OCI-LY7 (cell line): ENCODE data around the gene ARHGAP9. TPM values are rescaled to one million over a fixed set of nuclear protein-coding genes. Genes with fewer than 3 reads are reported as not detected.

Experiments
- BruUV-seq: library from RNA; stranded (reverse); fragments of 400-500 nt; replicated peaks from 2 replicates; lab custom pipeline; 2021; lab: Mats Ljungman, UMichigan
- CTCF ChIA-PET: fragments of 300-600 bp; sonication (Branson Sonifier 250); formaldehyde crosslinking; loops from one replicate; lab custom pipeline; 2022; ENCODE audit warnings: antibody characterized with exemption; ENCODE audit not compliant: unreplicated experiment; lab: Charles Lee
- POLR2A ChIA-PET: fragments of 300-600 bp; sonication (Branson Sonifier 250); formaldehyde crosslinking; loops from one replicate; lab custom pipeline; 2022; ENCODE audit warnings: antibody characterized with exemption; lab: Charles Lee
- DNase-seq: peaks from one replicate; pipeline ENCODE4 v3.0.0-alpha.2; 2015; ENCODE audit warnings: low spot score
- H2AFZ ChIP-seq: fragments of 200-600 bp; sonication (generic), shearing (Covaris generic); 2 replicates; pipeline ENCODE4 v1.6.1; 2014; ENCODE audit warnings: mild to moderate bottlenecking, antibody characterized with exemption, low read length, moderate library complexity
- H3K27ac ChIP-seq: fragments of 200-600 bp; sonication (generic); 2 replicates; pipeline ENCODE4 v1.5.1; 2014; ENCODE audit warnings: mixed run types, low read depth, mild to moderate bottlenecking, moderate library complexity, low read length, inconsistent platforms; ENCODE audit not compliant: poor library complexity, severe bottlenecking
- H3K36me3 ChIP-seq: fragments of 200-600 bp; sonication (generic); 2 replicates; pipeline ENCODE4 v1.6.1; 2014; ENCODE audit warnings: mild to moderate bottlenecking, antibody characterized with exemption, low read length, moderate library complexity, mixed read lengths; ENCODE audit not compliant: insufficient read depth
- H3K4me1 ChIP-seq: fragments of 200-600 bp; sonication (generic); 2 replicates; pipeline ENCODE4 v1.5.1; 2014; ENCODE audit warnings: mild to moderate bottlenecking, low read length; ENCODE audit not compliant: insufficient read depth, poor library complexity, severe bottlenecking
- H3K4me2 ChIP-seq: fragments of 200-600 bp; sonication (generic); 2 replicates; pipeline ENCODE4 v1.6.1; 2014; ENCODE audit warnings: mild to moderate bottlenecking, low read length
- H3K4me3 ChIP-seq: fragments of 200-600 bp; sonication (generic); 2 replicates; pipeline ENCODE4 v1.5.1; 2014; ENCODE audit warnings: mild to moderate bottlenecking, low read depth, low read length; ENCODE audit not compliant: poor library complexity, severe bottlenecking
- H3K79me2 ChIP-seq: fragments of 200-600 bp; sonication (generic); 2 replicates; pipeline ENCODE4 v1.6.1; 2016; ENCODE audit warnings: low read depth, mild to moderate bottlenecking, low read length, moderate library complexity, mixed read lengths; ENCODE audit not compliant: insufficient read depth
- H3K9me2 ChIP-seq: fragments of 200-600 bp; sonication (generic); 2 replicates; pipeline ENCODE4 v1.6.1; 2016; ENCODE audit warnings: mild to moderate bottlenecking, low read length, mixed read lengths; ENCODE audit not compliant: insufficient read depth
- H3K9me3 ChIP-seq: fragments of 200-600 bp; sonication (generic); 2 replicates; pipeline ENCODE4 v1.6.1; 2014; ENCODE audit warnings: mild to moderate bottlenecking, mixed run types, low read length, mixed read lengths
- H4K20me1 ChIP-seq: fragments of 200-600 bp; sonication (generic); 2 replicates; pipeline ENCODE4 v1.6.1; 2014; ENCODE audit warnings: mild to moderate bottlenecking, antibody characterized with exemption, low read length, moderate library complexity, mixed read lengths; ENCODE audit not compliant: insufficient read depth
- CTCF ChIP-seq: fragments of 200-600 bp; sonication (generic); conservative IDR thresholded peaks from 2 replicates; pipeline ENCODE4 v1.5.1; 2014; ENCODE audit warnings: mild to moderate bottlenecking, antibody characterized with exemption, low read length, moderate library complexity, mixed read lengths
- EZH2phosphoT487 ChIP-seq: fragments of 200-600 bp; sonication (generic); IDR thresholded peaks from 2 replicates; pipeline ENCODE4 v1.6.1; 2018; ENCODE audit warnings: low read depth, borderline replicate concordance, mild to moderate bottlenecking, mixed run types, antibody characterized with exemption, low read length, moderate library complexity, mixed read lengths
- intact Hi-C: fragments of 100-400 bp; cut with micrococcal nuclease; formaldehyde crosslinking; loops from one replicate; pipeline ENCODE4 v1.10.0; 2022; ENCODE audit not compliant: unreplicated experiment
- total RNA-seq, 2 experiments: library from RNA; depleted of rRNA in 1 of 2; stranded (reverse); fragments of >200 nt in 1 of 2; shearing (Covaris generic) in 1 of 2; gene quantifications; 2 replicates each; pipeline ENCODE4 v1.2.3, GENCODE V29; 2014 to 2022

The ARHGAP9 gene
- total RNA-seq, 2 experiments from 2014 or later = 66.2 to 111 TPM

GRCh38 chr12:57488402-57489156 is 8.9 kb upstream of the ARHGAP9 start:
- Histone ChIP-seq H3K79me2 (peaks cover 40% of the 10 kb centered on the region), H4K20me1 (no peaks in the 10 kb centered on the region; the same call in 1 of the 2 replicates), H3K4me2 (peak overlapping the region; percentile 86), H2AFZ (peak overlapping the region; percentile 10; the same call in 1 of the 2 replicates), H3K9me2 (no peaks in the 10 kb centered on the region), H3K4me3 (peak overlapping the region; percentile 98), H3K9me3 (no peaks in the 10 kb centered on the region), H3K27ac (peak overlapping the region; percentile 65), H3K4me1 (peaks cover 18% of the 10 kb centered on the region), H3K36me3 (peaks cover 51% of the 10 kb centered on the region)
- DNase-seq = peak; percentile 53
- TF ChIP-seq CTCF (no peak), EZH2phosphoT487 (no peak)
- ChIA-PET CTCF (no interaction called here), POLR2A (interaction anchor here (1.0 kb wide), 1 partner anchor 13 kb away, joined by 3 read pairs; no protein-coding TSS in a partner anchor)
- TSS peak; percentile 69 for BruUV-seq
- intact Hi-C loops = no loop called here

DNA sequence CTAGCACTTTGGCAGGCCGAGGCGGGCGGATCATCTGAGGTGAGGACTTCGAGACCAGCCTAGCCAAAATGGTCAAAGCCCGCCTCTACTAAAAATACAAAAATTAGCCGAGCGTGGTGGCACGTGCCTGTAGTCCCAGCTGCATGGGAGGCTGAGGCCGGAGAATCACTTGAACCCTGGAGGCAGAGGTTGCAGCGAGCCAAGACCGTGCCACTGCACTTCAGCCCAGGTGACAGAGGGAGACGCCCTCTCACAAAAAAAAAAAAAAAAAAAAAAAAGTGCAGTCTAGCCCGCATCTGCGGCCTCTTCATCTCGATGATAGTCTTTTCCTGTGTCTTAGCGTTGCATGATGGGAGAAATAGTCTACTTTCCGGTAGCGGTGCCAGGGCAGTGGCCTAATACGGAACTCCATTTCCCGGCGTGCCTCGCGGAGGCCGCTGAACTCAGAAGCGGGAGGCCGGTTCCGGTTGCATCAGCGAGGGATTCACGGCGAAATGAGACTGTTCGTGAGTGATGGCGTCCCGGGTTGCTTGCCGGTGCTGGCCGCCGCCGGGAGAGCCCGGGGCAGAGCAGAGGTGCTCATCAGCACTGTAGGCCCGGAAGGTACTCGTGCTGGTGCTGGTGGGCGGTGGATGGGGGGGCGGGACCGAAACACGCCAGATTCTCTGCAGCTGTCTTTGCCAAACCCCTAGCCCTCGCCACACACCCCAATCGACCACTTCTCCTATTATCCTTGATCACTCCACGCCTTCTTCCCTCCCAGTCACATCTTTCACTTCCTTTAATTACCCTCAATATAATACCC is 8.1 kb upstream of the ARHGAP9 start, which contains the start of gene MARS1:
Gene MARS1 (plus strand): TSS at position 472 of the 805 bp plus-strand sequence. CDS start 23 bp downstream, at position 495.
- H4K20me1 ChIP-seq = no peaks in the 10 kb centered on the region; the same call in 1 of the 2 replicates
- intact Hi-C loops = loop anchor here (1.0 kb wide), 1 partner anchor 33 kb away; the partner anchor contains the start of gene DDIT3
- H3K79me2 ChIP-seq = peaks cover 37% of the 10 kb centered on the region
- TF ChIP-seq EZH2phosphoT487 (no peak), CTCF (peak; percentile 62)
- H3K9me3 ChIP-seq = no peaks in the 10 kb centered on the region
- ChIA-PET CTCF (interaction anchor here (0.9 kb wide), 1 partner anchor 11 kb away, joined by 3 read pairs; no protein-coding TSS in a partner anchor), POLR2A (interaction anchor here (0.6 to 1.0 kb wide), 2 partner anchors 11 to 213 kb away, joined by 4 to 8 read pairs; no protein-coding TSS in a partner anchor)
- H2AFZ ChIP-seq = peak within 1 kb of the TSS; percentile 37; the same call in 1 of the 2 replicates
- TSS peak; percentile 82 for BruUV-seq
- no peaks in the 10 kb centered on the region for H3K9me2 ChIP-seq
- H3K4me2 ChIP-seq = peak within 1 kb of the TSS; percentile 86
- peaks cover 26% of the 10 kb centered on the region for H3K4me1 ChIP-seq
- peaks cover 48% of the 10 kb centered on the region for H3K36me3 ChIP-seq
- peak; percentile 99 for DNase-seq
- H3K4me3 ChIP-seq = peak within 1 kb of the TSS; percentile 98
- peak within 1 kb of the TSS; percentile 65 for H3K27ac ChIP-seq
